Osteocyte (in vitro differentiated cells): ENCODE results near the gene HOXD11. TPM values are rescaled to one million over a fixed set of nuclear protein-coding genes. Genes with fewer than 3 reads are reported as not detected.
A peak's percentile ranks its signal among the peaks of the same experiment; 100 is the strongest.

Source experiments
- DNase-seq: peaks from one replicate; pipeline ENCODE4 v3.0.0; 2021; ENCODE audit warnings: mixed read lengths; ENCODE audit not compliant: unreplicated experiment; ENCODE audit errors: extremely low spot score
- H3K27ac Mint-ChIP-seq: one replicate; pipeline ENCODE4 v1.8.0; 2021; ENCODE audit warnings: mild to moderate bottlenecking, mixed read lengths; ENCODE audit not compliant: unreplicated experiment
- H3K27me3 Mint-ChIP-seq: one replicate; pipeline ENCODE4 v1.8.0; 2021; ENCODE audit warnings: mixed read lengths; ENCODE audit not compliant: unreplicated experiment
- H3K36me3 Mint-ChIP-seq: one replicate; pipeline ENCODE4 v1.8.0; 2021; ENCODE audit warnings: mixed read lengths; ENCODE audit not compliant: unreplicated experiment
- H3K4me1 Mint-ChIP-seq: one replicate; pipeline ENCODE4 v1.8.0; 2021; ENCODE audit warnings: mixed read lengths; ENCODE audit not compliant: unreplicated experiment
- H3K4me3 Mint-ChIP-seq: one replicate; pipeline ENCODE4 v1.8.0; 2021; ENCODE audit warnings: mild to moderate bottlenecking, moderate library complexity, mixed read lengths; ENCODE audit not compliant: unreplicated experiment
- H3K9me3 Mint-ChIP-seq: one replicate; pipeline ENCODE4 v1.8.0; 2021; ENCODE audit warnings: mixed read lengths; ENCODE audit not compliant: unreplicated experiment
- CTCF ChIP-seq: fragments of 200-600 bp; sonication (generic); IDR thresholded peaks from 2 replicates; pipeline ENCODE4 v1.5.0; 2021; ENCODE audit warnings: antibody characterized with exemption, mild to moderate bottlenecking, moderate library complexity
- long read RNA-seq: library from polyadenylated mRNA; unstranded; transcript quantifications from one replicate; pipeline ENCODE4 v2.0.0, GENCODE V29; 2021
- total RNA-seq: library from RNA; stranded (reverse); gene quantifications from 2 replicates; pipeline ENCODE4 v1.2.1, GENCODE V29; 2021

The HOXD11 gene
- total RNA-seq = not detected in 2 replicates
- long read RNA-seq = 0 reads

GRCh38 chr2:176106581-176107539 is at the start of gene HOXD11:
HOXD11 (plus strand) TSS chr2:176107280; CDS start chr2:176107356, 76 bp downstream.
- TF ChIP-seq CTCF = no peak
- Mint-ChIP-seq H3K9me3 (no peaks in the 10 kb centered on the region), H3K27me3 (peaks cover 83% of the 10 kb centered on the region), H3K4me3 (peak within 1 kb of the TSS; percentile 47), H3K27ac (no peak within 1 kb of the TSS), H3K4me1 (peaks cover 27% of the 10 kb centered on the region), H3K36me3 (no peaks in the 10 kb centered on the region)
- no peak for DNase-seq

GRCh38 chr2:176063958-176064357 is 43.1 kb upstream of the HOXD11 start:
- H3K27me3 Mint-ChIP-seq = peaks cover 21% of the 10 kb centered on the region
- H3K4me3 Mint-ChIP-seq = no peak overlapping the region
- no peaks in the 10 kb centered on the region for H3K4me1 Mint-ChIP-seq
- no peak for TF ChIP-seq CTCF
- no peaks in the 10 kb centered on the region for H3K9me3 Mint-ChIP-seq
- no peaks in the 10 kb centered on the region for H3K36me3 Mint-ChIP-seq
- no peak for DNase-seq
- no peak overlapping the region for H3K27ac Mint-ChIP-seq

GRCh38 chr2:176066645-176067588 is 40.2 kb upstream of the HOXD11 start:
- Mint-ChIP-seq H3K27ac (no peak overlapping the region), H3K27me3 (peaks cover 19% of the 10 kb centered on the region), H3K4me1 (no peaks in the 10 kb centered on the region), H3K4me3 (no peak overlapping the region), H3K9me3 (no peaks in the 10 kb centered on the region), H3K36me3 (no peaks in the 10 kb centered on the region)
- no peak for TF ChIP-seq CTCF
- no peak for DNase-seq

- DNase-seq = no peak
- no peaks in the 10 kb centered on the region for H3K36me3 Mint-ChIP-seq
- no peak overlapping the region for H3K27ac Mint-ChIP-seq
- H3K4me1 Mint-ChIP-seq = no peaks in the 10 kb centered on the region
- no peak for TF ChIP-seq CTCF
- H3K4me3 Mint-ChIP-seq = no peak overlapping the region
- H3K9me3 Mint-ChIP-seq = no peaks in the 10 kb centered on the region
- H3K27me3 Mint-ChIP-seq = peaks cover 17% of the 10 kb centered on the region
Measured at GRCh38 chr2:176067589-176068418, 39.3 kb upstream of the HOXD11 start.
